Loucy (cell line): ENCODE results near the gene NFATC2IP.
"Not testable (repeated sequence)": the region's sequence is repeated elsewhere in the genome, so short reads cannot be mapped to it uniquely, and the experiment has no call there.

Experiments
- H2AFZ ChIP-seq: fragments of 200-600 bp; sonication (generic); 2 replicates; pipeline ENCODE4 v1.6.0; 2016; ENCODE audit warnings: antibody characterized with exemption, mild to moderate bottlenecking, low read length, moderate library complexity
- H3F3A ChIP-seq: fragments of 200-600 bp; 2 replicates; pipeline ENCODE4 v1.6.0; 2016; ENCODE audit warnings: antibody characterized with exemption, low read depth, mild to moderate bottlenecking
- H3K27me3 ChIP-seq: fragments of 200-600 bp; sonication (generic); 2 replicates; pipeline ENCODE4 v1.6.1; 2014; ENCODE audit warnings: low read length, mild to moderate bottlenecking; ENCODE audit not compliant: insufficient read depth, poor library complexity, severe bottlenecking
- H3K36me3 ChIP-seq: fragments of 200-600 bp; sonication (generic); 2 replicates; pipeline ENCODE4 v1.6.1; 2016; ENCODE audit warnings: low read length; ENCODE audit not compliant: insufficient read depth
- H3K4me1 ChIP-seq: fragments of 200-600 bp; sonication (generic); 2 replicates; pipeline ENCODE4 v1.5.1; 2014; ENCODE audit warnings: low read length, mild to moderate bottlenecking; ENCODE audit not compliant: insufficient read depth, poor library complexity, severe bottlenecking
- H3K4me2 ChIP-seq: fragments of 200-600 bp; sonication (generic); 2 replicates; pipeline ENCODE4 v1.6.0; 2014; ENCODE audit warnings: antibody characterized with exemption, low read length, low read depth, mild to moderate bottlenecking; ENCODE audit not compliant: poor library complexity, severe bottlenecking
- H3K4me3 ChIP-seq: fragments of 200-600 bp; sonication (generic); 2 replicates; pipeline ENCODE4 v1.5.1; 2014; ENCODE audit warnings: low read length, mild to moderate bottlenecking, mixed read lengths; ENCODE audit not compliant: poor library complexity, severe bottlenecking
- H3K79me2 ChIP-seq: fragments of 200-600 bp; sonication (generic); 2 replicates; pipeline ENCODE4 v1.6.1; 2014; ENCODE audit warnings: low read length; ENCODE audit not compliant: insufficient read depth
- H3K9ac ChIP-seq: fragments of 200-600 bp; sonication (generic); 2 replicates; pipeline ENCODE4 v1.6.0; 2014; ENCODE audit warnings: mild to moderate bottlenecking, low read depth, low read length, moderate library complexity; ENCODE audit not compliant: poor library complexity, severe bottlenecking
- H3K9me2 ChIP-seq: fragments of 200-600 bp; sonication (generic); replicated peaks from 2 replicates; pipeline ENCODE4 v1.6.1; 2016; ENCODE audit warnings: low read depth, low read length, mixed read lengths
- H3K9me3 ChIP-seq: fragments of 200-600 bp; sonication (generic); 2 replicates; pipeline ENCODE4 v1.6.1; 2014; ENCODE audit warnings: mild to moderate bottlenecking, antibody characterized with exemption, low read length, low read depth; ENCODE audit not compliant: insufficient read depth
- H4K20me1 ChIP-seq: fragments of 200-600 bp; sonication (generic); 2 replicates; pipeline ENCODE4 v1.6.0; 2014; ENCODE audit warnings: antibody characterized with exemption, low read length, mild to moderate bottlenecking; ENCODE audit not compliant: insufficient read depth, poor library complexity, severe bottlenecking
- EZH2phosphoT487 ChIP-seq: fragments of 200-600 bp; IDR thresholded peaks from 2 replicates; pipeline ENCODE4 v1.6.1; 2018; ENCODE audit warnings: antibody characterized with exemption, mild to moderate bottlenecking, moderate library complexity, borderline replicate concordance
- TF ChIP-seq, protein P1 (sequence below): fragments of 200-600 bp; sonication (generic); conservative IDR thresholded peaks from 2 replicates; pipeline ENCODE4 v1.5.1; 2014; ENCODE audit warnings: mild to moderate bottlenecking, antibody characterized with exemption, low read length

Gene NFATC2IP

DNA sequence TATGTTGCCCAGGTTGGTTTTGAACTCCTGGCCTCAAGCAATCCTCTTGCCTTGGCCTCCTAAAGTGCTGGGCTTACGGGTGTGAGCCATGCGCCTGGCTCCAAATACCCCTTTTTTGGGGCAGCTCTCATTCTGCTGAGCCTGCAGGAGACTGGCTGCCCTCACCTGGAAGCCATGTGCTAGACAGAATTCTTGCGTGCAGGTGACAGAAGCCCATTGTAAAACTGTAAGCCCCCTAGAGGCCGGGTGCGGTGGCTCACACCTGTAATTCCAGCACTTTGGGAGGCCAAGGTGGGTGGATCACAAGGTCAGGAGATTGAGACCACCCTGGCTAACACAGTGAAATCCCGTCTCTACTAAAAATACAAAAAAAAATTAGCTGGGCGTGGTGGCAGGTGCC, 29.6 kb downstream of the NFATC2IP start:
- H3K4me1 ChIP-seq = peaks cover 22% of the 10 kb centered on the region
- H4K20me1 ChIP-seq, H3K9ac ChIP-seq, H3K27me3 ChIP-seq, H2AFZ ChIP-seq, H3F3A ChIP-seq, H3K36me3 ChIP-seq, H3K9me2 ChIP-seq, H3K4me3 ChIP-seq, H3K79me2 ChIP-seq, H3K9me3 ChIP-seq, H3K4me2 ChIP-seq: not testable (repeated sequence)
- TF ChIP-seq, protein P1, sequence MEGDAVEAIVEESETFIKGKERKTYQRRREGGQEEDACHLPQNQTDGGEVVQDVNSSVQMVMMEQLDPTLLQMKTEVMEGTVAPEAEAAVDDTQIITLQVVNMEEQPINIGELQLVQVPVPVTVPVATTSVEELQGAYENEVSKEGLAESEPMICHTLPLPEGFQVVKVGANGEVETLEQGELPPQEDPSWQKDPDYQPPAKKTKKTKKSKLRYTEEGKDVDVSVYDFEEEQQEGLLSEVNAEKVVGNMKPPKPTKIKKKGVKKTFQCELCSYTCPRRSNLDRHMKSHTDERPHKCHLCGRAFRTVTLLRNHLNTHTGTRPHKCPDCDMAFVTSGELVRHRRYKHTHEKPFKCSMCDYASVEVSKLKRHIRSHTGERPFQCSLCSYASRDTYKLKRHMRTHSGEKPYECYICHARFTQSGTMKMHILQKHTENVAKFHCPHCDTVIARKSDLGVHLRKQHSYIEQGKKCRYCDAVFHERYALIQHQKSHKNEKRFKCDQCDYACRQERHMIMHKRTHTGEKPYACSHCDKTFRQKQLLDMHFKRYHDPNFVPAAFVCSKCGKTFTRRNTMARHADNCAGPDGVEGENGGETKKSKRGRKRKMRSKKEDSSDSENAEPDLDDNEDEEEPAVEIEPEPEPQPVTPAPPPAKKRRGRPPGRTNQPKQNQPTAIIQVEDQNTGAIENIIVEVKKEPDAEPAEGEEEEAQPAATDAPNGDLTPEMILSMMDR = peak; percentile 14; the same call in 1 of the 2 replicates

DNA sequence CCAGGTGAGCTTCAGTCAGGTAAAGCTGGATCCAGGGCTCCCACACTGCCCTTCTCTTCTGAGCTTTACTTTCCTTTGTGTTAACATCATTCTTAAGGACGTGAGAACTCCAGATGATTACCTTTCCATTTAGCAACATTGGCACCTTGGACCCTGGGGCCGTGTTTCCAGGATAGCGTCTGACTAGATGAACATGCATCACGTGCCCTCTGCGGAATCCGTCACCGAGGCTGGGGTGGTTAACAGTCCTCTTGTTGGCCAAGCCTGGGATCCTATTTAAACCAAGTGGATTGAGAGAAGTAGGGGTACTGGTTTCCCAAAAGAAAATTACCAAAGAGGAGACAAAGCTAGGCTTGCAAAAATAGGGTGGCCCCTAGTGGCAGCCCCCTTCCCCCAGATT, 30.2 kb downstream of the NFATC2IP start:
- Histone ChIP-seq H3K4me3 (no peak overlapping the region), H3K27me3 (no peaks in the 10 kb centered on the region), H3K36me3 (no peaks in the 10 kb centered on the region; the same call in 1 of the 2 replicates), H3K79me2 (peaks cover 10% of the 10 kb centered on the region), H3K4me2 (no peak overlapping the region), H3K9ac (no peak overlapping the region), H3K4me1 (peaks cover 26% of the 10 kb centered on the region), H3F3A (no peaks in the 10 kb centered on the region), H3K9me2 (no peaks in the 10 kb centered on the region), H4K20me1 (no peaks in the 10 kb centered on the region), H2AFZ (no peak overlapping the region), H3K9me3 (no peaks in the 10 kb centered on the region)
- TF ChIP-seq, protein P1 = no peak
- TF ChIP-seq EZH2phosphoT487 = no peak

DNA sequence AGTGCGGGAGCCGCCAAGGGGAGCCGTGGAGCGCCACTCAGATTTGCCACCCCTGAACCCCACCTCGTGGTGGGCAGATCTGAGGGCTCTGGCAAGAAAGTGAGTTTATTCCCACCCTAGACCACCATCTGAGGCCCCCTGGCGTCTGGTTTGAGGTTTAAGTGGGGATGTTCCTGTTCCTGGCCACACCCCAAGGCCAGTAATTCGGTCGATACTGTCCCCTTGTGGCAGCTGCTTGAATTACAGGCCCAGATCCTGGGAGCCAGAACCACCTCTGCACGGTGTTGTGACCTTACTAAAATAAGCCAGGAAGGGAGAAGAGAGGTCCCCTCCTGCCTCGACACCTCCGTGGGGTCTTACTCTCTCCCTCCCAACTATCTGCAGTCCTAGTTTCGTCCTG, 30.8 kb downstream of the NFATC2IP start:
- Histone ChIP-seq H3K9me2 (no peaks in the 10 kb centered on the region), H3K4me2 (no peak overlapping the region), H3K4me1 (peaks cover 31% of the 10 kb centered on the region), H2AFZ (no peak overlapping the region), H3F3A (no peaks in the 10 kb centered on the region), H3K36me3 (no peaks in the 10 kb centered on the region; the same call in 1 of the 2 replicates), H4K20me1 (no peaks in the 10 kb centered on the region), H3K9ac (no peak overlapping the region), H3K79me2 (peaks cover 15% of the 10 kb centered on the region), H3K9me3 (no peaks in the 10 kb centered on the region), H3K4me3 (no peak overlapping the region), H3K27me3 (no peaks in the 10 kb centered on the region)
- TF ChIP-seq, protein P1 = peak; percentile 70
- no peak for TF ChIP-seq EZH2phosphoT487
